K562 (cell line): Measurements from ENCODE around the gene HNRNPH1. TPM values are rescaled to one million over a fixed set of nuclear protein-coding genes. Genes with fewer than 3 reads are reported as not detected.

ENCODE experiments used
- ATAC-seq: fragments of 200-7000 bp; cut with Tn5 transposase; 3 replicates; pipeline ENCODE4 v1.9.1; 2020; ENCODE audit warnings: moderate library complexity
- BruUV-seq: library from RNA; stranded (reverse); fragments of 400-500 nt; replicated peaks from 2 replicates; lab custom pipeline; 2021; lab: Mats Ljungman, UMichigan
- CTCF ChIA-PET: fragments of 300-600 bp; formaldehyde crosslinking; extraction: SDS; loops from one replicate; lab custom pipeline; 2021; ENCODE audit warnings: low intra/inter-chr PET ratio; lab: Yijun Ruan, JAX
- POLR2A ChIA-PET: fragments of 300-600, 350-650 bp; sonication (Branson Sonifier 250); formaldehyde crosslinking; extraction: SDS; loops from one replicate; lab custom pipeline; 2021; ENCODE audit warnings: antibody characterized with exemption, inconsistent platforms; lab: Yijun Ruan, JAX
- DNase-seq, 4 experiments: peaks; one replicate each; pipeline versions ENCODE4 v3.0.0 to v3.0.0-alpha.2; 2011 to 2018; ENCODE audit warnings: low spot score in 3 of 4, mixed read lengths in 3 of 4; ENCODE audit errors: extremely low read depth in 1 of 4
- FAIRE-seq: peaks from 2 replicates; lab custom pipeline; 2011; peaks lifted over from hg19 to GRCh38; lab: Jason Lieb, UNC
- H2AFZ ChIP-seq: 2 replicates; pipeline ENCODE4 v1.6.0; 2011; ENCODE audit warnings: low read depth, low read length, control low read depth, inconsistent platforms
- H3K27ac ChIP-seq: fragments of 200-600 bp; 3 replicates; pipeline ENCODE4 v1.8.0; 2011; ENCODE audit warnings: low read depth, mild to moderate bottlenecking, control low read depth, inconsistent platforms, low read length, moderate library complexity, mixed read lengths; ENCODE audit errors: extremely low read depth
- H3K27me3 ChIP-seq, 2 experiments: fragments of 300-600 bp in 1 of 2; 2 replicates in 1 of 2; 3 replicates in 1 of 2; pipeline versions ENCODE4 v1.6.0 to v1.8.0; 2011; ENCODE audit warnings: inconsistent platforms in 2 of 2, low read length in 2 of 2, mild to moderate bottlenecking in 1 of 2, mixed read lengths in 1 of 2, moderate library complexity in 1 of 2; ENCODE audit not compliant: control insufficient read depth in 2 of 2, insufficient read depth in 2 of 2
- H3K36me3 ChIP-seq: fragments of 300-600 bp; 3 replicates; pipeline ENCODE4 v1.8.0; 2011; ENCODE audit warnings: mild to moderate bottlenecking, low read length, inconsistent platforms; ENCODE audit not compliant: control insufficient read depth, insufficient read depth
- H3K4me1 ChIP-seq, 2 experiments: fragments of 200-600 bp in 1 of 2; replicated peaks in 1 of 2; 2 replicates in 1 of 2; 3 replicates in 1 of 2; pipeline versions ENCODE4 v1.5.1 to v1.8.0; 2011; ENCODE audit warnings: inconsistent platforms in 2 of 2, low read length in 2 of 2, mild to moderate bottlenecking in 1 of 2, mixed read lengths in 1 of 2, moderate library complexity in 1 of 2; ENCODE audit not compliant: control insufficient read depth in 2 of 2, insufficient read depth in 2 of 2
- H3K4me2 ChIP-seq: 2 replicates; pipeline ENCODE4 v1.6.1; 2011; ENCODE audit warnings: low read length, control low read depth, inconsistent platforms, mixed read lengths; ENCODE audit not compliant: insufficient read depth
- H3K4me3 ChIP-seq: fragments of 200-600 bp; sonication (generic), shearing (Covaris generic); 2 replicates; pipeline ENCODE4 v1.5.1; 2016; ENCODE audit warnings: control low read depth, inconsistent platforms
- H3K79me2 ChIP-seq: fragments of 200-600 bp; 3 replicates; pipeline ENCODE4 v1.8.0; 2011; ENCODE audit warnings: low read length, inconsistent platforms; ENCODE audit not compliant: control insufficient read depth, insufficient read depth
- H3K9ac ChIP-seq, 2 experiments: 2 replicates each; pipeline versions ENCODE4 v1.6.0 to v1.6.1; 2011; ENCODE audit warnings: low read depth in 2 of 2, low read length in 2 of 2, control low read depth in 1 of 2, inconsistent platforms in 1 of 2, mild to moderate bottlenecking in 1 of 2, mixed read lengths in 1 of 2; ENCODE audit not compliant: insufficient read depth in 1 of 2
- H3K9me1 ChIP-seq: one replicate; pipeline ENCODE4 v1.6.0; 2011; ENCODE audit warnings: inconsistent platforms, mild to moderate bottlenecking, low read length, moderate library complexity; ENCODE audit not compliant: control insufficient read depth, insufficient read depth
- H3K9me3 ChIP-seq: replicated peaks from 2 replicates; pipeline ENCODE4 v1.5.1; 2011; ENCODE audit warnings: low read depth, low read length, inconsistent platforms; ENCODE audit not compliant: control insufficient read depth, insufficient read depth
- H4K20me1 ChIP-seq: replicated peaks from 2 replicates; pipeline ENCODE4 v1.6.1; 2011; ENCODE audit warnings: low read length, inconsistent platforms, mixed read lengths; ENCODE audit not compliant: control insufficient read depth, insufficient read depth
- CBX5 ChIP-seq: IDR thresholded peaks from 2 replicates; pipeline ENCODE4 v1.6.1; 2014; ENCODE audit warnings: low read depth, borderline replicate concordance
- DMBX1 ChIP-seq: fragments of 250-450 bp; sonication (Bioruptor Pico); IDR thresholded peaks from 2 replicates; pipeline ENCODE4 v1.8.0; 2022; ENCODE audit warnings: inconsistent platforms, mild to moderate bottlenecking, moderate library complexity, borderline replicate concordance
- ETV6 ChIP-seq, 3 experiments: fragments of 150-350 bp in 1 of 3; sonication (generic) in 1 of 3; formaldehyde crosslinking in 1 of 3; IDR thresholded peaks; 2 replicates each; pipeline versions ENCODE4 v1.6.1 to v1.8.0; 2014 to 2022; ENCODE audit warnings: borderline replicate concordance in 2 of 3, low read depth in 2 of 3, antibody characterized with exemption in 1 of 3, low read length in 1 of 3, mild to moderate bottlenecking in 1 of 3, missing genetic modification reagents in 1 of 3
- HCFC1 ChIP-seq: IDR thresholded peaks from 2 replicates; pipeline ENCODE4 v1.6.1; 2012; ENCODE audit warnings: low read depth, low read length, improper control_type of control experiment
- PRMT5 ChIP-seq: sonication (generic); formaldehyde crosslinking; IDR thresholded peaks from 2 replicates; pipeline ENCODE4 v1.5.0; 2020; ENCODE audit warnings: missing genetic modification reagents
- PTTG1 ChIP-seq: fragments of 450-650 bp; IDR thresholded peaks from 2 replicates; pipeline ENCODE4 v1.6.1; 2016; ENCODE audit warnings: low read depth, mild to moderate bottlenecking, missing genetic modification characterization, missing compliant biosample characterization
- SMARCA5 ChIP-seq: fragments of 450-650 bp; IDR thresholded peaks from 2 replicates; pipeline ENCODE4 v1.6.1; 2016
- ZNF695 ChIP-seq: fragments of 450-650 bp; formaldehyde crosslinking; IDR thresholded peaks from 2 replicates; pipeline ENCODE4 v1.4.0; 2020; ENCODE audit warnings: mild to moderate bottlenecking, moderate library complexity
- WGBS: fragments of 100-300 bp; shearing (Covaris generic); methylation state at CpG from one replicate; pipeline ENCODE4 v1.1.6; 2016; ENCODE audit warnings: low coverage, mixed read lengths; ENCODE audit not compliant: insufficient coverage; ENCODE audit errors: missing lambda C conversion rate; 5-methylcytosine and 5-hydroxymethylcytosine counted together
- in situ Hi-C: fragments of 300-500 bp; cut with MboI; formaldehyde crosslinking; loops from 4 replicates; pipeline ENCODE4 v1.15.0; 2018; ENCODE audit warnings: inconsistent platforms, mixed read lengths
- intact Hi-C: fragments of 100-400 bp; cut with micrococcal nuclease; formaldehyde crosslinking; loops from 2 replicates; pipeline ENCODE4 v1.14.2; 2022
- polyA plus RNA-seq, 8 experiments: library from polyadenylated mRNA; depleted of rRNA in 4 of 8; stranded (reverse) in 5 of 8; unstranded in 3 of 8; fragments of >200 nt; fragmentation: Nextera tagmentation in 2 of 8; fragmentation: Illumina TruSeq in 1 of 8; extraction: Ambion mirVana in 2 of 8; extraction: Trizol in 1 of 8; gene quantifications; 2 replicates each; pipeline versions ENCODE4 v1.2.1 to v1.2.3, GENCODE V29; 2011 to 2014; ENCODE audit warnings: inconsistent platforms in 1 of 8, missing spikeins in 1 of 8
- total RNA-seq, 7 experiments: library from RNA; depleted of rRNA in 6 of 7; stranded (reverse); fragments of >200 nt in 6 of 7; fragmentation: Illumina TruSeq in 2 of 7; extraction: Trizol in 2 of 7; gene quantifications; 2 replicates each; pipeline versions ENCODE4 v1.2.1 to v1.2.3, GENCODE V29; 2011 to 2021; ENCODE audit warnings: low replicate concordance in 1 of 7
- TF ChIP-seq, protein P1 (sequence below): fragments of 250-450 bp; sonication (Bioruptor Pico); IDR thresholded peaks from 2 replicates; pipeline ENCODE4 v1.5.1; 2021; ENCODE audit warnings: mild to moderate bottlenecking
- TF ChIP-seq, protein P2 (sequence below): fragments of 450-650 bp; IDR thresholded peaks from 2 replicates; pipeline ENCODE4 v1.6.1; 2018; ENCODE audit warnings: mild to moderate bottlenecking, low read depth; ENCODE audit not compliant: partially characterized antibody

Gene HNRNPH1
- total and polyA plus RNA-seq, 9 of the 15 experiments (the other 6 are each of a cell fraction or from before 2014, with no cell fraction given): 103 to 656 (median 561) TPM

DNA sequence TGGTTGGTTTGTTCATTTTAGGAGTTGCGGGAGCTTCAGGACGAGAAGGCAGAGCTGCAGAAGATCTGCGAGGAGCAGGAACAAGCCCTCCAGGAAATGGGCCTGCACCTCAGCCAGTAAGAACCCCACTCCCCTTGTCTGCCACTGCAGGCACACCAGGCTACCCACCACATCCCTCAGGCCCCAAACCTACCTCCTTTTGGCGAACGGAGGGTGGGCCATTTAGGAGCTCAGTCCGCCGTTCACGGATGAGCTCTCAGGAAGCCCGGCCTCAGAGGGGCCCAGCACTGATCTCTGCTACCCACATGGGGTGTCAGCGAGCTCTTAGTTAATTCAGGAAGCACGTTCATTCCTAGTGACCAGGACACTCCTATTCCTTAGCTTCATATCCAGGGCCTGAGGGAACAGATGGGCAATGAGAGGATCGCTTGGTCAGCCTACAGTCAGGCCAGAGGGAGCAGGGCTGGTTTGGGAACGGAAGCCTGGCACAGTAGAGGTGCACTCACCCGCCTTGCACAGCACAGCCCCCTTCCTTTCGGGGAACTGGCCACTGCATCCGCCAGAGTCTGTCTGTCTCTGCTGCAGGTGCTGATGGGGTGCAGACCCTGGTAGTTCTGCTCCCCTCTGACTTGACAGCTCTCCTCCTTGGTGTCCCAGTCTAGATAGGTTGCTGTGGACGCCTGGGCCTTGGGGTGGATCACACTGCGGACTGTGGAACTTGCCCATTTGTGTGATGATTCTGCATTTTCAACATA is 21.4 kb downstream of the HNRNPH1 start:
- CTCF ChIA-PET: no interaction called here
- no peaks in the 10 kb centered on the region for H3K27me3 ChIP-seq

More for the DNA sequence above, 21.4 kb downstream of the HNRNPH1 start:
- TF ChIP-seq PRMT5 (CRISPR knock-in tag) (no peak), DMBX1 (CRISPR knock-in tag) (no peak), PTTG1 (tag) (no peak), SMARCA5 (no peak), ETV6 (IDR thresholded peaks at IDR 0.05; ENCODE audit: borderline replicate concordance in 1 of 2, low read depth in 2 of 2, low read length in 1 of 2) (no peak), ETV6 (CRISPR knock-in tag; IDR thresholded peaks at IDR 0.05; ENCODE audit: borderline replicate concordance) (no peak), HCFC1 (no peak), ZNF695 (CRISPR knock-in tag) (no peak), CBX5 (no peak)
- TF ChIP-seq, protein P1, sequence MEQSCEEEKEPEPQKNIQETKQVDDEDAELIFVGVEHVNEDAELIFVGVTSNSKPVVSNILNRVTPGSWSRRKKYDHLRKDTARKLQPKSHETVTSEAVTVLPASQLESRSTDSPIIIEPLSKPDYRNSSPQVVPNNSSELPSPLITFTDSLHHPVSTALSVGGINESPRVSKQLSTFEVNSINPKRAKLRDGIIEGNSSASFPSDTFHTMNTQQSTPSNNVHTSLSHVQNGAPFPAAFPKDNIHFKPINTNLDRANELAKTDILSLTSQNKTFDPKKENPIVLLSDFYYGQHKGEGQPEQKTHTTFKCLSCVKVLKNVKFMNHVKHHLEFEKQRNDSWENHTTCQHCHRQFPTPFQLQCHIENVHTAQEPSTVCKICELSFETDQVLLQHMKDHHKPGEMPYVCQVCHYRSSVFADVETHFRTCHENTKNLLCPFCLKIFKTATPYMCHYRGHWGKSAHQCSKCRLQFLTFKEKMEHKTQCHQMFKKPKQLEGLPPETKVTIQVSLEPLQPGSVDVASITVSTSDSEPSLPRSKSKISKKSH (CRISPR knock-in tag): no peak
- TF ChIP-seq, protein P2, sequence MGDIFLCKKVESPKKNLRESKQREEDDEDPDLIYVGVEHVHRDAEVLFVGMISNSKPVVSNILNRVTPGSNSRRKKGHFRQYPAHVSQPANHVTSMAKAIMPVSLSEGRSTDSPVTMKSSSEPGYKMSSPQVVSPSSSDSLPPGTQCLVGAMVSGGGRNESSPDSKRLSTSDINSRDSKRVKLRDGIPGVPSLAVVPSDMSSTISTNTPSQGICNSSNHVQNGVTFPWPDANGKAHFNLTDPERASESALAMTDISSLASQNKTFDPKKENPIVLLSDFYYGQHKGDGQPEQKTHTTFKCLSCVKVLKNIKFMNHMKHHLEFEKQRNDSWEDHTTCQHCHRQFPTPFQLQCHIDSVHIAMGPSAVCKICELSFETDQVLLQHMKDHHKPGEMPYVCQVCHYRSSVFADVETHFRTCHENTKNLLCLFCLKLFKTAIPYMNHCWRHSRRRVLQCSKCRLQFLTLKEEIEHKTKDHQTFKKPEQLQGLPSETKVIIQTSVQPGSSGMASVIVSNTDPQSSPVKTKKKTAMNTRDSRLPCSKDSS: no peak
- intact Hi-C loops: no loop called here
- H4K20me1 ChIP-seq: no peaks in the 10 kb centered on the region
- in situ Hi-C loops: no loop called here
- H3K9ac ChIP-seq: peak overlapping the region in 1 of 2 experiments; percentile 35; a peak in 2 of 4 replicates
- peaks cover 69% of the 10 kb centered on the region; the same call in 2 of the 3 replicates for H3K36me3 ChIP-seq
- ATAC-seq (no peak), DNase-seq (no peak), FAIRE-seq (no peak)
- H3K4me2 ChIP-seq: no peak overlapping the region
- 93% methylated on average over 18 of the region's 18 CpGs for WGBS
- no peaks in the 10 kb centered on the region for H3K9me1 ChIP-seq
- no peaks in the 10 kb centered on the region; a peak in 1 of 5 replicates for H3K4me1 ChIP-seq
- no peaks in the 10 kb centered on the region for H3K79me2 ChIP-seq
- no peaks in the 10 kb centered on the region for H3K9me3 ChIP-seq
- POLR2A ChIA-PET: interaction anchor here (0.8 to 1.7 kb wide), 4 partner anchors 9 to 21 kb away, joined by 3 to 13 read pairs (median 5); partner anchors contain the start of gene HNRNPH1
- H2AFZ ChIP-seq: no peak overlapping the region
- no TSS peak for BruUV-seq
- H3K27ac ChIP-seq: no peak overlapping the region
- no peak overlapping the region for H3K4me3 ChIP-seq
